NCI-H526 (cell line): ENCODE results near the gene SFXN5.

Experiments
- DNase-seq, 2 experiments: peaks; one replicate each; lab custom pipeline; 2025; lab: John Stamatoyannopoulos, UW

SFXN5 gene

GRCh38 chr2:72897785-72898584 lies 173.5 kb downstream of the SFXN5 start:
- DNase-seq: no peak

- DNase-seq: no peak
These were observed 175.1 kb downstream of the SFXN5 start for GRCh38 chr2:72896446-72896845.

GRCh38 chr2:72895759-72896281 lies 175.7 kb downstream of the SFXN5 start:
- no peak for DNase-seq

- DNase-seq: no peak
These were observed 176.4 kb downstream of the SFXN5 start for GRCh38 chr2:72895154-72895553.

GRCh38 chr2:72894514-72894913 lies 177.0 kb downstream of the SFXN5 start:
- no peak for DNase-seq

GRCh38 chr2:72893594-72894319 lies 177.8 kb downstream of the SFXN5 start:
- peak; percentile 46 to 85 for DNase-seq

GRCh38 chr2:72892506-72893173 lies 178.9 kb downstream of the SFXN5 start:
- DNase-seq: peak; percentile 45 to 80
